Suppressor macrophage treated with lipopolysaccharide for 4 hours (primary cell): ENCODE results near the gene HIPK2.

Source experiments
- DNase-seq: peaks from one replicate; pipeline ENCODE4 v3.0.0-alpha.2; 2020

HIPK2 gene

DNA sequence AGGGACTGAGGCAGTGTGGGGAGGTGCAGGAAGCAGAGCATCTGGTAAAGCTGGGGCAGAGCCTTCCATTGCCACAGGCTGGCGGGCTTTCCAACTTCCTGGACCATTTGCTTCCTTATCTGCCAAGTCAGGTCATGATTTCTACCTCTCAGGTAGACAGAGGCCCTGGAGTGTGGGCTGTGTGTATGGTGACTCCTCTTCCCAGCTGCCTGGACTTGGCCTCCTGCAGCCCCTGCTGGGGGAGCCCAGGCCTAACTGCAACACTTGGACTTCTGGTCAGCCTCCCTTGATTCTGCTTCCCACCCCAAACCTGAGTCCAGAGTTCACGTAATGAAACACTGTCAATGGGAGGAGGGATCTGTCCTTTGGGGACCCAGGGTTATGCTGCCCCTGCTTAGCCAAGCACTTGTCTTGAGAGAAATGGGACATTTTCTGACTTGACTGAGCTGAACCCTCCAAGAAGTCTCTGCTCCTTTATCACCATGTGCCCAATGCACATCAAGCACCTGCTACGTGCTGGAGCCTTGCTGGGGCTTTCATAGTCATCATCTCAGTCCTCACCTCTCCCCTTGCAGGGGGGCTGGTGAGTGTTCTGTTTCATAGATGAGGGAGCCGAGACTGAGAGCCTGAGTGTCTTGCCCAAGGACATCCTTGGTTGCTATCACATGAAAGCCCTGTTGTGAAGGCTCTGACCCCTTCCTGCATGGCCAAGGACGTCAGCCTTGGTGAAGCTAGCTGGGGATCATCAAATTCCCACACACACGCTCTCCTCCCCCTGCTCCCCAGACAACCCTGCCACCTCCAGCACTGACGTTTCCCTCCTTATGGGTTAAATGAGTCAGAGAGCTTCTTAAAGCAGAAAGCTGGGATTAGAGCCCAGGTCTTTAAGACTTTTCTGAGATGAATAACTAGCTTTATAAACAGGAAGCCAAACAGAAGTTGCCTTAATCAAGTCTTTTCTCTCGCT lies 250.9 kb downstream of the HIPK2 start:
- DNase-seq, result peak; percentile 19

DNA sequence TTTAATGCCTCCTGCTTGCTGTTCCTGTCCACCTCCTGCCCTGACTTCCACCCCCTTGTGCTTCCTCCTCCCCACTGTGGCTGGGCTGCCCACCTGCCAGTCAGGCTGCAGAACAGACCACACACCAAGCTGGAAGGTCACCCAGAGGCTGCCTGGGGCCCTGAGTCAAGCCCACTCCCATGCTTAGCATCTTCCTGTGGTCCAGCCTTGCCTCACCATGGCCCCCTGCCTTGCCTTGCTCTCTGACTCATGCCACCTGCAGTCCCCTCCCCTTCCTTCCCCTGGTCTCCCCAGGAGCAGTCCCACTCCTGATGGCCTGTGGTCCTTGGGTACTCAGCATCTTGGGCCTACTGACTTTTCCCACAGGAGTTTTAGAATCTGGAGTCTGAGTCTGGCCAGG lies 252.0 kb downstream of the HIPK2 start:
- no peak for DNase-seq

DNA sequence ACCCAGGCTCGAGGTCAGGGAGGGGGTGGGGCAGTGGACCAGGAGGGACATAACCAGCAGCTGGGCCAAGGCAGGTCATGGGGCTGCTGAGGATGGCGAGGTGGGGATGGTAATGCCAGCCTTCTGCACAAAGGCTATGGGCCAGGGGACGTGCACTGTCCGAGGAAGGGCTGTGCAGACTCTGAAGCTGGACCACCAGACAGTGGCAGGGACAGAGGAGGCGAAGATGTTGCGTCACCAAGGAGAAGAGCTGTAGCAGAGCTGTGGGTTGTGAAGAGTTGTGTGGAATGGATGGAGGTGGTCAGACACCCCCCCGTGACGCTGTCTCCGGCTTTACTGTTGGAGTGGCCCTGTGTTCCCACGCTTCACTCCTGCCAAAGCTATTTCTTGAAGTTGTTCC lies 252.6 kb downstream of the HIPK2 start:
- no peak for DNase-seq

DNA sequence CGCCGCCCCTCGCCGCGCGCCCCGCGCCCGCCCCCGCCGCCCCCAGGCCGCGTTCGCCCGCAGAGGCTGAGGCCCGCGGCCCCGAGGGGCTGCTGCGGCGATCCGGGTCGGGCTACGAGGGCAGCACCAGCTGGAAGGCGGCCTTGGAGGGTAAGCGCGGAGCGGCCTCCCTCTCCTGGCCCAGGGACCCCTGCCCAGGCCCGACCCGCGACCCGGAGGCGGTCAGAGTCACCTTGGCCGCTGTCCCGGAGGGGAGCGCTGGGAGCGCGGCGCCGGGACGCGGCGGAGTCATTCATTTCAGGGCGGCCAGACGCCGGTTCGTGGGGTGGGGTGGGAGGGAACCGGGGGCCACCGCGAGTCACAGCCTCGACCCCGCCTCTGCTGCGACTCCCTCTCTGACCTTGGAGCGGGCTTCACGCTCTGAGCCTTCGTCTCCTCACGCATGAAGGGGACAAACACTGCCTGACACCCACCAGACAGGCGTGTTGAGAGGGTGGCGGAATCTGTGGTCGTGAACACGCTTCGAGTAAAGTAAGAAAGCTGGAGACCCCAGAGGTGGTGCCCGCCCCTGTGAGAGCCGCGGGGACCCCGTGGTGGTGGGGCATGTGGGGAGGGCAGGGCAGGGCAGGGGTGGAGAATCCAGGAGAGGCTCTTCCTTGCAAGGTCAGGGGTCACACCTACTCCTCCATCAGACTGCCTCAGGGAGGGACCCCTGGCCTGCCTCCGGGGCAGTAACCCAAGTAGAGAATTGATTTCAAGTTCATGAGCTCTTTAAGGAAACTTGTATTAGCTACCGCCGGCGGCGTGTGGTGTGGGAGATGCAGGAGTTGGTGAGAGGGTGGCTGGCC lies 253.6 kb downstream of the HIPK2 start:
- DNase-seq, result no peak

DNA sequence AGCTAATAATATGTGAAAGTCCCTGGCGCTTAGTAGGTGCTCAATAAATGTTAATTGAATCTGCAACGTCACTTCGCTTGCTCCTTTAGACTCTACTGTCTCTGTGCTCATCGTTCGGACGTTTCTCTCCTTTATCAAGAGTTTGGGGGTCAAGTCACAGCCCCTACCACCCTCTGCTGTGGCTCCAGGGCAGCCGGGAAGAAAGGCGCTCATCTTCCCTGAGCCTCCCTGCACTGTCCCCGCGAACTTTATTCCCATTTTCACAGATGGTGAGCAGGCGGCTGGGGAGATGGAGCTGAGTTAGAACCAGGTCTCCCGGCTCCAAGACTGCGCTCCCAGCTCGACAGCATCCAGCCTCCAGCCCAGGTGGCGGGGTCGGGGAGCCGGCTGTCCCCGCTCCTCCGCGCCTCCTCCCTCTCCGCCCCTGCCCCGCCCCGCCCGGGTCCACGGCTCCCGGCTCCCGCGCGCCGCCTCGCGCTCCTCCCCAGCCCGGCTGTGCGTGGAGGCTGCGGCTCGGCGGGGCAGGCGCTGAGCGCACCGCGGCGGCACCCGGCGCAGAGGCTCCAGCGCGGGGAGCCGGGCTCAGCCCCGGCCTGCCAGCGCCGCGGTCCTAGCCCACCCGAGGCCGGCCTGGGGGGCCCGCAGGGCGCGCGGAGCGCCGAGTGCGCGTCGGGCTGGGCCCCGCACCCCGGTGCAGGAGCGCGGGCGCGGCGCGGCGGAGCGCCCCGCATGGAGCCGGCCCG lies 254.4 kb downstream of the HIPK2 start, which contains the start of gene CLEC2L:
Gene CLEC2L (plus strand): TSS at position 487 of the 743 bp plus-strand sequence. CDS start 243 bp downstream, at position 730.
- DNase-seq, result no peak

DNA sequence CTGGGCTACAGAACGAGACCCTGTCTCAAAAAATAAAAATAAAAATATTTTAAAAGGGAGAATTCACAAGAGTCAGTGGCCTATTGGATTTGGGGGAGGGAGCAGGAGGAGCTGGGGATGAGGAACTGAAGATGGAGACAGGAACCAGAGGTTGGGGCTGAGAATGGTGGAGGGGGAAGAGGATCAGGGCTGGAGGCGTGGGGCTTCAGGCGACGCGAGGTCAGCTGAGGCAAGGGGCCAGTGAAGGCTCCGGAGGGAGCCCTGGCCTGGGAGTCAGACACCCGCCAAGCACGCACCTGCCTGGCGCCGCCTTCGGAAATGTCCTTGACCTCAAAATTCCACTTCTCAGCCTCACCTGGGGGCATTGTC lies 255.0 kb downstream of the HIPK2 start:
- DNase-seq, result no peak

DNA sequence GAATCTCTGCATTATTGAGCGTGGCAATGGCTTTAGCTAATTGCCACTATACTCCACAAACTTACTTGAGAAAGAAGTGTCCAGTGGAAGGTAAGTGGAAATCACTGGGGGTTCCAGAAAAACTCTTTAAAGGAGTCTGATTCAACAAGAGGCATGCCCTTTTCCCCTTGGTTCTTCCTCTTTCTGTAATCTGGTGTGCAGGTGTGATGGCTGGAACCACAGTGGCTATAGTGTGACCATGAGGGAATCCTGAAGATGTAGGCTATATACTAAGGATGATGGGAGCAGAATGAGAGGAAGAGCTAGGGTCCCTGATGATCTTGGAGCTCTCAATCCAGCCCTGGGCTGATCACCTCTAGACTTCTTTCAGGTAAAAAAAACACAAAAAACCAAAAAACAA lies 256.4 kb downstream of the HIPK2 start:
- no peak for DNase-seq

DNA sequence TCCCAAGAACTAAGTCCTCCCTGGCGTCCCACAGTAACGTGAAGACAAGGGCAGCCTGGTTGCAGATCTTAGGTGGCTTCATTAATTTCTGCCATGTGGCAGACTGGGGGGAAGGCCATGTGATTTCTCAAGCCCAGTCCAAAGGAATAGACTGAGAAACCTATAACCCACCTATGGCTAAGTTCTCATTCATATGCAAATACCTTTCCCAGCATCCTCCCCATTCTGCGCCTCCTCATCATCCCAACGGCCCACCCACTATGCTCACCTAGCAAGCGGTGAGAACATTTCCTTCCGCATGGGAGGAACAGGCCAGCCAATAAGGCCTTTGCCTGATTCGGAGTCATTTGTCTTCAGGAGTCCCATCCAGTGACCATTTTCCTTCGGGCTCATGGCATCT lies 262.5 kb downstream of the HIPK2 start:
- no peak for DNase-seq
